Smooth muscle cell (in vitro differentiated cells): ENCODE results near the gene EIPR1. TPM values are rescaled to one million over a fixed set of nuclear protein-coding genes. Genes with fewer than 3 reads are reported as not detected.

Experiments
- DNase-seq: peaks from one replicate; lab custom pipeline; 2025; ENCODE audit not compliant: unreplicated experiment; lab: John Stamatoyannopoulos, UW
- H2AFZ ChIP-seq: fragments of 200-600 bp; sonication (generic); 2 replicates; pipeline ENCODE4 v1.6.0; 2016; ENCODE audit warnings: antibody characterized with exemption, low read depth, mild to moderate bottlenecking
- H3F3A ChIP-seq: fragments of 200-600 bp; sonication (generic); 2 replicates; pipeline ENCODE4 v1.6.0; 2017; ENCODE audit warnings: antibody characterized with exemption, low read depth
- H3K27ac ChIP-seq: fragments of 200-600 bp; sonication (generic); 2 replicates; pipeline ENCODE4 v1.5.1; 2016; ENCODE audit warnings: low read depth, mild to moderate bottlenecking
- H3K27me3 ChIP-seq: fragments of 200-600 bp; sonication (generic); 2 replicates; pipeline ENCODE4 v1.6.1; 2016; ENCODE audit warnings: low read depth, mild to moderate bottlenecking
- H3K36me3 ChIP-seq: fragments of 200-600 bp; sonication (generic); 2 replicates; pipeline ENCODE4 v1.5.1; 2016; ENCODE audit warnings: low read depth
- H3K4me1 ChIP-seq: fragments of 200-600 bp; sonication (generic); 2 replicates; pipeline ENCODE4 v1.5.1; 2016; ENCODE audit warnings: low read depth
- H3K4me2 ChIP-seq: fragments of 200-600 bp; sonication (generic); 2 replicates; pipeline ENCODE4 v1.6.0; 2016; ENCODE audit warnings: mild to moderate bottlenecking
- H3K4me3 ChIP-seq: fragments of 200-600 bp; sonication (generic); 2 replicates; pipeline ENCODE4 v1.5.1; 2016; ENCODE audit warnings: mild to moderate bottlenecking
- H3K79me2 ChIP-seq: fragments of 200-600 bp; sonication (generic); 2 replicates; pipeline ENCODE4 v1.6.0; 2016; ENCODE audit warnings: low read depth, mild to moderate bottlenecking
- H3K9ac ChIP-seq: fragments of 200-600 bp; sonication (generic); 2 replicates; pipeline ENCODE4 v1.6.0; 2016; ENCODE audit warnings: low read depth
- H3K9me3 ChIP-seq: fragments of 200-600 bp; sonication (generic); replicated peaks from 2 replicates; pipeline ENCODE4 v1.5.1; 2016; ENCODE audit warnings: low read depth
- H4K20me1 ChIP-seq: fragments of 200-600 bp; sonication (generic); 2 replicates; pipeline ENCODE4 v1.6.0; 2016; ENCODE audit warnings: low read depth
- WGBS: methylation state at CpG from one replicate; pipeline ENCODE4 v1.1.7; 2016; ENCODE audit warnings: low lambda C conversion rate; 5-methylcytosine and 5-hydroxymethylcytosine counted together
- polyA plus RNA-seq: library from polyadenylated mRNA; unstranded; fragments of >200 nt; fragmentation: Nextera tagmentation; extraction: Ambion mirVana; gene quantifications from 2 replicates; pipeline ENCODE4 v1.2.1, GENCODE V29; 2016
- total RNA-seq: library from RNA; depleted of rRNA; stranded (reverse); fragments of >200 nt; gene quantifications from 2 replicates; pipeline ENCODE4 v1.2.3, GENCODE V29; 2014
- TF ChIP-seq, protein P1 (sequence below): fragments of 200-600 bp; sonication (generic); IDR thresholded peaks from 2 replicates; pipeline ENCODE4 v1.5.1; 2017; ENCODE audit warnings: borderline replicate concordance, mild to moderate bottlenecking, antibody characterized with exemption; ENCODE audit not compliant: insufficient read depth, poor library complexity, severe bottlenecking

Gene EIPR1
- total and polyA plus RNA-seq, 2 experiments from 2014 or later, result 18.5 to 23.1 TPM

DNA sequence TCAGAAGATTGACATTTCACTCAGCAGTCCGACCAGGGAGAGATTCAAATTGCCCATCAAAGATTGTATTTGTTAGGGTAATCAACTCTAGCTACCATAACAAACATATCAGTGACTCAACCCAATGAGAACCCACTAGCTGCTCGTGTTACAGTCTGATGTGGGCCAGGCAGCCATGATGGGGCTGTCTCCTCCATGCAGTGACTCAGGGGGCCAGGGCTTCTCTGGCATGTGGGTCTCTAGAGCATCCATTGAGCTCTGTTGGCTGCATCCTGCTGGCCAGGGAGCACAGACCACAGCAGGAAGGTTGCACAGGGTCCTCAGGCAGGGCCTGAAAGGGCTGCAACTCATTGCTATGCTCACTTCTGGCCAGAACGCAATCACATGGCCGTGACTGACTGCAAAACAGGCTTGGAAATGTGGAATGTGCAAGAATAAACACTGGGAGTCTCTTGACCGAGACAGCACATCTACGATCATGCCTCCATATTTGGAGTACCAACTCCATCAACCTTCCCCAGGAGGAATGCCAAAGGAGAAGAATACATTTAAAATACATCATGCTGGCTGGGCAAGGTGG is 216.8 kb downstream of the EIPR1 start:
- Histone ChIP-seq H3K27ac (no peak overlapping the region), H3K4me3 (no peak overlapping the region), H3F3A (no peaks in the 10 kb centered on the region), H3K9me3 (no peaks in the 10 kb centered on the region), H3K4me2 (no peak overlapping the region), H2AFZ (no peak overlapping the region), H4K20me1 (no peaks in the 10 kb centered on the region), H3K27me3 (no peaks in the 10 kb centered on the region), H3K9ac (no peak overlapping the region), H3K79me2 (no peaks in the 10 kb centered on the region), H3K4me1 (no peaks in the 10 kb centered on the region), H3K36me3 (no peaks in the 10 kb centered on the region)
- TF ChIP-seq, protein P1, sequence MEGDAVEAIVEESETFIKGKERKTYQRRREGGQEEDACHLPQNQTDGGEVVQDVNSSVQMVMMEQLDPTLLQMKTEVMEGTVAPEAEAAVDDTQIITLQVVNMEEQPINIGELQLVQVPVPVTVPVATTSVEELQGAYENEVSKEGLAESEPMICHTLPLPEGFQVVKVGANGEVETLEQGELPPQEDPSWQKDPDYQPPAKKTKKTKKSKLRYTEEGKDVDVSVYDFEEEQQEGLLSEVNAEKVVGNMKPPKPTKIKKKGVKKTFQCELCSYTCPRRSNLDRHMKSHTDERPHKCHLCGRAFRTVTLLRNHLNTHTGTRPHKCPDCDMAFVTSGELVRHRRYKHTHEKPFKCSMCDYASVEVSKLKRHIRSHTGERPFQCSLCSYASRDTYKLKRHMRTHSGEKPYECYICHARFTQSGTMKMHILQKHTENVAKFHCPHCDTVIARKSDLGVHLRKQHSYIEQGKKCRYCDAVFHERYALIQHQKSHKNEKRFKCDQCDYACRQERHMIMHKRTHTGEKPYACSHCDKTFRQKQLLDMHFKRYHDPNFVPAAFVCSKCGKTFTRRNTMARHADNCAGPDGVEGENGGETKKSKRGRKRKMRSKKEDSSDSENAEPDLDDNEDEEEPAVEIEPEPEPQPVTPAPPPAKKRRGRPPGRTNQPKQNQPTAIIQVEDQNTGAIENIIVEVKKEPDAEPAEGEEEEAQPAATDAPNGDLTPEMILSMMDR, result no peak
- DNase-seq, result no peak
- 82% methylated on average over 6 of the region's 6 CpGs for WGBS

DNA sequence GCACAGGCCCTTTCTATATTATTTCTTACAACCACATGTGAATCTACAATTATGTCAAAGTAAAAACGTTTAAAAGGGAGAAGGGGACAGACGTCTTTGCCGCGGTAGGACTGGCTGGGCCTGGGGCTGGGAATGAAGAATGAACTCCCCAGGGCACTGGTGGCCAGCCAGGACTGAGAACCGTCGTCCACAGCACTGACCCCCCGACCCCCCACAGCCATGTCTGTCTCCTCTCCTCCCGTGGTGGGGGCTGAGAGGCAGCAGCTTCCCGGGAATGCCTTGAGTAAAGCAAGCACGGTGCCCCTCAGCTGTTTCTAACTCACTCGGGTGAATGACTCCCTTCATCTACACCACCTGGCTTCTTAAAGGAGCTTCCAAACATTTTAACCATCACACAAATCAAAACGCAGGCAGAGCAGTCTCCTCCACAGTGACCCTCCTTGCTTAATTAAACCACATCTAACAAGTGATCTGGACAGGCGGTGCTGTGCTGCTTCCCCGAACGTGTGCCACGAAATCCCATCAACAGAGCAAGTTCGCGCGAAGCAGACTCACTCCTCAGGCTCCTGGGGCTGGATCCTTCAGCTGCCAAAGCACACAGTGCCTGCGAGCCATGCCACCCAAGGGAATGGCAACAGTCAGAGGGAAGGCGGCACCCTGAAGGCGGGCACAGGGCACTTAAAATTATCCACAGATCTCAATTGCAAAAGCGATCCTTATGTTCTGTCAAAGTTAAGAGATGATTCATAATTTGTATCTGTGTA is 217.7 kb downstream of the EIPR1 start:
- H3K27me3 ChIP-seq, result no peaks in the 10 kb centered on the region
- no peak overlapping the region for H2AFZ ChIP-seq
- H3K9me3 ChIP-seq, result no peaks in the 10 kb centered on the region
- no peak overlapping the region for H3K4me2 ChIP-seq
- no peak overlapping the region for H3K27ac ChIP-seq
- no peaks in the 10 kb centered on the region for H3K79me2 ChIP-seq
- no peak overlapping the region for H3K4me3 ChIP-seq
- no peaks in the 10 kb centered on the region for H4K20me1 ChIP-seq
- DNase-seq, result no peak
- no peaks in the 10 kb centered on the region for H3K4me1 ChIP-seq
- 93% methylated on average over 23 of the region's 23 CpGs for WGBS
- no peaks in the 10 kb centered on the region for H3F3A ChIP-seq
- H3K9ac ChIP-seq, result no peak overlapping the region
- no peaks in the 10 kb centered on the region for H3K36me3 ChIP-seq
- TF ChIP-seq, protein P1, result no peak

DNA sequence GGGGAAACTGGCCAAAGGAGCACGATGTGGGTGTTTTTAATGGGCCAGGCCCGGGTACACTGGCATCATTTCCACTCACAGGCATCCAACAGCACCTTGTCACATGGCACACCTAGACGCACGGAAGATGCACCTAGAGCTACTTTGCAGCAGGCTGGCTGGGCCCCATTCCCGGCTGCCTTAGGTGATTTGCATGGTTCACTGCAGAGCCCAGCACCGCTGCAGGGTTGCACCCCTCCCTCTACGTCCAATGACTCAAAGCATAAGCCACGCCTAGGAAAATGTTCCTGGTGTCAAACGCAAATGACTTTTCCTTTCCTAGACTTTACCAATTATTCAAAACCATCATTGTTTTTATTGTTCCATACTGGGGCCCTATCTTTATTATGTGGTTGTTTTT is 222.9 kb downstream of the EIPR1 start:
- Histone ChIP-seq H3K27ac (no peak overlapping the region), H4K20me1 (no peaks in the 10 kb centered on the region), H3K27me3 (no peaks in the 10 kb centered on the region), H3K36me3 (no peaks in the 10 kb centered on the region), H3K79me2 (no peaks in the 10 kb centered on the region), H3K4me1 (no peaks in the 10 kb centered on the region), H2AFZ (no peak overlapping the region), H3K4me3 (no peak overlapping the region), H3K9ac (no peak overlapping the region), H3K9me3 (no peaks in the 10 kb centered on the region), H3K4me2 (no peak overlapping the region), H3F3A (no peaks in the 10 kb centered on the region)
- WGBS, result 91% methylated on average over 9 of the region's 9 CpGs
- DNase-seq, result no peak
- TF ChIP-seq, protein P1, result no peak

DNA sequence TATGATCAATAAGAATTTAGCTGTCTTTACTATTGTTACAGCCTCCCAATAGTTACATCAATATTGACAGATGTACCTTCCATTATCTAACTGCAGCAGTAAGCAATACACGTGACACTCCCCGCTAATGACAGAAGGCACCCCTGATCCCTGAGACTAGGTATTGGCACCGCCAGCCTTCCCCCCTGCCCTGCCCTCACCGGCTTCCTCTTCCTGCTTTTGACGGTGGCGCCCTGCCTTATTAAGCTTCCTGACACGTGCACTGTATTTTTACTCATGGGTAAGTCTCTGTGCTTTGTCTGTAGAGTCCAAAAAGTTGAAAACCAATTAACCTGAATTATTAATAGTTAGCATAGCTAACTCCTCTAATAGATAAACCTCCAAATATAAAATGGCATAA is 223.5 kb downstream of the EIPR1 start:
- Histone ChIP-seq H4K20me1 (no peaks in the 10 kb centered on the region), H3K36me3 (no peaks in the 10 kb centered on the region), H3K4me1 (no peaks in the 10 kb centered on the region), H3K9ac (no peak overlapping the region), H3F3A (no peaks in the 10 kb centered on the region), H3K4me2 (no peak overlapping the region), H2AFZ (no peak overlapping the region), H3K9me3 (no peaks in the 10 kb centered on the region), H3K27ac (no peak overlapping the region), H3K4me3 (no peak overlapping the region), H3K27me3 (no peaks in the 10 kb centered on the region), H3K79me2 (no peaks in the 10 kb centered on the region)
- TF ChIP-seq, protein P1, result no peak
- WGBS, result 93% methylated on average over 7 of the region's 7 CpGs
- no peak for DNase-seq
